GM21423 (cell line): ENCODE measurements around the gene C18orf63.
"Not testable (repeated sequence)": the region's sequence is repeated elsewhere in the genome, so short reads cannot be mapped to it uniquely, and the experiment has no call there.

Source experiments
- ATAC-seq: cut with Tn5 transposase; IDR thresholded peaks from one replicate; pipeline ENCODE4 v1.9.1; 2021; ENCODE audit warnings: mild to moderate bottlenecking, moderate library complexity; ENCODE audit not compliant: unreplicated experiment

C18orf63 gene

DNA sequence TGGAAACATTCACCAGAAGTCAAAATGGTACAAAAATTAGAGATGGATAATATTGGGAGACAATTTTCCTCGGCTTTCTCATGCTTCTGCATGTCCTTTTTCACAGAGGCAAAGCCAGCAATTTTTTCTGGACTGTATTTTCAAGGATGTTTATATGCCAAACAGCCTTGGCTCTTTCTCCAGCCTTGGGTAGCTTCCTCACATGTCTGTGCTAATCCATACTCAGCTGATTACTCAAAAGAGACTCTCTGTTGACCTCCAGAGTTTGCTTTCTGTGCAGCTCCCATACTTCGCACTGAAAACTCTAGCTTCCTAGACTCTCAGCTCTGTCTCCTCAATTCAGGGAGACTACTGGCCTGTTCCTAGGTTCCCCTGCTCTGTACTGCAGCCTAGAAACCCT is 10.6 kb downstream of the C18orf63 start:
- ATAC-seq = no peak

DNA sequence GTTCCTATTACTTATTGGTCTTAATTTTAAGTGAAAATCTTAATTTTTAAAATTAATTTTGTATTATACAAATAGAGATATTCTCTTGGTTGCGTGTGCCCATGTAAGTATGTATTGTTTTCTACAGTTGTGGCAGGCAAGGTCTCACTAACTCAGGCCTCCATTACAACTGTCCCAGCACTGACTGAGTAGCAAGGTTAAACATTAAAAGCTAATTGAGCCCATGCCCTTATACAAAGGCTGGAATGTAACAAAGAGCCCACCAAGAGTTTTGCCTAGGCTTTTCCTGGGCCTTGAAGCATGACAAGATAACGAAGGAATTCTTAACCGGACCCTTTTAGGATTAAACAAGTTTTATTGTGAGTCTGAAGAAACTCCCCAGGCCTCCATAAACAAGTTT is 11.2 kb downstream of the C18orf63 start:
- not testable (repeated sequence) for ATAC-seq

DNA sequence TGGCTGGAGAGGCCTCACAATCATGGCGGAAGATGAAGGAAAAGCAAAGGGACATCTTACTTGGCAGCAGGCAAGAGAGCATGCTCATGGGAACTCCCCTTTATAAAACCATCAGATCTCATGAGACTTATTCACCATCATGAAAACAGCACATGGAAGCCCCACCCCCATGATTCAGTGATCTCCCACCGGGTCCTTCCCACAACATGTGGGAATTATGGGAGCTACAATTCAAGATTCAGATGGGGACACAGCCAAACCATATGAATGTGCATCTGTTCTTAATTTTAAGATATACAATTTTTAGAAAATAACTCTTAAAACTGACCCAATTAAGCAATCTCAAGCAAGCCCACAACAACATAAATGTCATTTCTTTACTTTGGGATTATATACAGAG is 12.6 kb downstream of the C18orf63 start:
- ATAC-seq = no peak

DNA sequence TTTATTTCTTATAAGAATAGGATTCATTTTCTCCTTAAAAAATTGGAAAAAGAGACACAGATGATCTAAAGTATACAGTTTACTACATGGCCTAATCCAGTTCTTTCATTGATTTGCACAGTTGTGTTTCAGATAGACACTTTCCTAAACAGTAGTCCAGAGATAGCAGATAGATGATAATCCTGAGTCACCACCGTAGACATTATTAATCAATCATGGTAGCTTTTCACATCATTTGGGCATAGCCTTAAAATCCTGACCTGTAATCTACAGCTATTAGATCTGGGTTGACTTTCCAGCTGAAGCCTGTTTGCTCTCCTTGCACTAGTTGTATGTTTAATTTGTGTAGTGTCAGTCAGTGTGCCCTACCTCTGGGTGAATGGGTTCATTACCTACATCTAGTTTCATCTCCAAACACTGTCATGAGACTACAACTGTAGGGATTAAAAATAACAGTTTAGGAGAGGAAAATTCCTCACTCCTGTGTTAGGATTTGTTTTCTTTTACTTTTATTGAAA is 14.1 kb downstream of the C18orf63 start:
- no peak for ATAC-seq

DNA sequence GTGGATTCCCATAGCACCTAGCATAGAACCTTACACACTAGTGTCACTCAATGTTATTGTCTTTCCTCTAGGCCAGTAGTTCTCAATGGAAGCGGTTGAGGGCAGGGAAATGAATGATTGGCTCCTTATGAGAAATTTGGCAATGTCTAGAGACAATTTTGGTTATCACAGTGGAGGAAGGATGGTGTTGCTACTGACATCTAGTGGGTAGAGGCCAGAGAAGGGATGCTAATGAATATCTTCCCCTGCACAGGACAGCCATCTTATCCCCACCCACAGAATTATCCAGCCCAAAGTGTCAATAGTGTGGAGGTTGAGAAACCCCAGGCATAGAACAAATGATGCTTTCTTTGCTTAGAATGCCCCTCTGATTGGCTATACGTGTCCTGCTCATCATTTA is 15.8 kb downstream of the C18orf63 start:
- ATAC-seq = no peak

DNA sequence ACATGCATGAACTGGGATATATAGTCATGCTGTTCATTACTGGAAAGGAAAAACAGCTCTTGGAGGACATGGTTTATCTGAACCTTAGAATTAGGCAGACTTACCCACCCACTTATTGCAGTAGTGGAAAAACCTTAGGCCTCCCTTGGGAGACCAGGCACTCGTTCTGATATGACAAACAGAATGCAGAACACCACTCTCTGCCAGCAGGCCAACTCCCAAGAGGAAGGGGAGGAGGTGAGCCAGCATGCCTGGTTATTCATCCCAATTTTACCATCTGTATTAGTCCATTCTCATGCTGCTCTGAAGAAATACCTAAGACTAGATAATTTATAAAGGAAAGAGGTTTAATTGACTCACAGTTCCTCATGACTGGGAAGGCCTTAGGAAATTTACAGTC is 17.5 kb downstream of the C18orf63 start:
- ATAC-seq = no peak

DNA sequence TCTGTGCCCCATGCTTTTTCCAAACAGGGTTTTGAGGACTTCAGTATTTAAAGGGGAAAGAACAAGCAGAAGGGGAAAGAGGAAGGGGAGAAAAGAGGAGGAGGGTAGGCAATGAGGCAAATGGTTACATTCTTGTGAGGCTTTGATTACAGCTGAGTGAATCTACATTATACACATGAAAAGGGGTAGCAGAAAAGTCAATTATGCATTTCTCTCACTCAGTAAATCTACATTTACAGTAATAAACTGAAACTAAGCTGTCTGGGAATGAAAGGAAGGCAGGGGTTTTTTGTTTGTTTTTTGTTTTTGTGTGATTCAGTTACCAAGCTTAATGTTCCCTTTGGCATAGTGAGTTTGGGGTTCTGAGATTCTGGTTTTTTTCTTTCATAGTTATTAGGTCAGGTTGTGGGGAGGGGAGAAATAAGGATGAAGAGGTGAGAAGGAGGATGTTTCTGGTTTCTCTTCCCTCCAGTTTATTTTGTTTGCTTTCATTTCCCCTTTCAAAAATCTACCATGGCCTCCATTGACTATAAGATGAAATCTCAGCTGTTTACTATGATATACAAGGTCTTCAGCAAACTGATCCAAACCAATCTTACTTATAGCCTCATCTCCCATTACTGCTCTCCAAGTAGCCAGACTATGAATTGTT is 18.7 kb downstream of the C18orf63 start:
- no peak for ATAC-seq

DNA sequence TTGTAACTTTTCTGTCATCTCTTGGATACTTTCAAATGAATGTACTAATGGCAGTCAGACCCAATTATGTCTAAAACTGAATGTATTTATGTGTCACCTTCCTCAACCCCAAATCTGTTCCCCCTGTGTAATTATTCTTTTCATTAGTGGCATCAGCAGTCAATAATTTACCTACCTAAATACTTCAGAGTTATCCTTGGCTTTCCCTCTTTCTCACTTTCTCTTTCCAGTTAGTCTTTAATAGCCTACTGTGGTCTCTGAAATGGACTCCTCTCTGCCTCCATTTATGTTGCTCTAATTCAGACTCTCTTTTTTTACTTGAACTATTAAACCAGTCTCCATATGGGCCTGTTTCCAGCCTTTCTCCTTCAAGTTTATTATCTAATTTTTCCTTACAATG is 21.0 kb downstream of the C18orf63 start:
- ATAC-seq = no peak

DNA sequence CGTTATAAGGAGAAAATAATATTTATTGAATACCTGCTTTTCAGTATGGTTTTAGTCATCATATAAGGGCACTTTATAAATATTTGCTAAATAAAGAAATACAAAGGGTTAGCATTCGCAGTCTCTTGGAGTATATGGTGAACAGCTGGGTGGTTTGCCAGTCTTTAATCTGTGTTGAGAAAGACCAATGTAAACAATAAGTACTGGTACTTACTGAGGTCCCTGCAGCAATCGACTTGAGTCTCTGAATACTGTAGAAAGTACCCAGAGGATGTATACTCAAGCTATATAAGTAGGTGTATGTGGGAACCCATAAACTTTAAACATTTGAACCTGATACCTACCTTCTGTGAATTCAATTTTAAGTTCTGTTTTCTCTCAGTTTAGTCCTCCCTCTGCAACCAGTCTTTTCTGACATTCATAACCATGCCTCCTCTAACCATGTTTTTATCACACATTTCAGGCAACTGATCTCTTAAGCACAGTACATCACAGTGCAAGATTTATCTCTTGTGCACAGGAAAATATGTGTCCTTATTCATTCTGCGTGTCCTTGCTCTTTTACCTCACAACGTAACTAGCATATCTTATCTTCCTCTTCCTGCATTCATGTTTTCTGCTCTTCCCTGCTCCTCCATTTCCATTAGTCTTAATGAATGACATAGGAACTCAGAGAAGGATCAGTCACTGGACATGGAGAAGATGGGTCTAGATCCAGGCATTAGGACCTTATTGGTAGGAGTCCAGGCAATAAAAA is 21.7 kb downstream of the C18orf63 start:
- no peak for ATAC-seq

DNA sequence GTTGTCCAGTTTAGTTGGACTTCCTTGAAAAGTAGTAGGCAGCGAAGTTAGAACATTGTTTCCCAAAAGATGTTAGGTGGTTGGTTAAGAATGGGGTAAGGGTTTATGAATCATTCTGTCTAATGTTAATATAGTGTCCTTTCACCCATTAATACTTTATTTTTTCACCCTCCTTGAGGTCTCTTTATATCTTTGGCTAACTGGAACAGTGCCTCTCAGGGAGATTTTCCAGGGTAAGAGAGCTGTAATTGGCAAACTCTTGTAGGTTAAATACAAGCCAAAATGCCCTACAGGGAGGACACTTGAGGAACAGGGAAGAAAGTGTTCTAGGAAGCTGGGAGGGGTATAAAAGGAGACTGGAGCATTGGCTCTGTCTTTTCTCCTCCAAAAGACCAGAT is 22.3 kb downstream of the C18orf63 start:
- ATAC-seq = no peak

DNA sequence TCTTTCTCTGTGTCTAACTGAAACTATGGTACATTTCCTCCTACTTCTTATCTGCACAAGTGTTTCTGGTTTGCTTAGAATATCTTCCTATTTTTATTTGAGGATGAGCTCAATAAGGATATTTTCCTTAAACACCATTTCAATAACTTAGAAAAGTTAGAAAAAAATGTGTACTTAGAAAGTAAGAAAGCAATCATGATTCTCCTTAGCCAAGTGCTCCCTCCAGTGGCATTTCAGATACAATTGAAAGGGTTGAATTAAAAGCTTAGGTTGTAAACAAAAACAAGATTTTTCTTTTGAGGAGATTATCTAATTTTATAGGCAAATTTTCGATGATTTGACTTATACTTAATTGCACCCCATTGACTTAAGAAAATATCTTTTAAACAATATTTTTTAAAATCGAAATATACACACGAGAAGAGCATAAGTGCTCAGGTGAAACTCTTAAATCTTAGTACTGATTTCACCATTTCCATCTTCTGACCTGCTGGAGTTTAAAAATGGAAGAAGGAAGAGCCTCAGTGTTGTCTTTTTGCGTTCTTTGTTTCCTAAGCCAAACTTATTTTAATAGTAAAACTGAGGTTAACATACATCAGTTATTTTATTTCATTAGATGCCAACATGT is 26.9 kb downstream of the C18orf63 start:
- no peak for ATAC-seq

DNA sequence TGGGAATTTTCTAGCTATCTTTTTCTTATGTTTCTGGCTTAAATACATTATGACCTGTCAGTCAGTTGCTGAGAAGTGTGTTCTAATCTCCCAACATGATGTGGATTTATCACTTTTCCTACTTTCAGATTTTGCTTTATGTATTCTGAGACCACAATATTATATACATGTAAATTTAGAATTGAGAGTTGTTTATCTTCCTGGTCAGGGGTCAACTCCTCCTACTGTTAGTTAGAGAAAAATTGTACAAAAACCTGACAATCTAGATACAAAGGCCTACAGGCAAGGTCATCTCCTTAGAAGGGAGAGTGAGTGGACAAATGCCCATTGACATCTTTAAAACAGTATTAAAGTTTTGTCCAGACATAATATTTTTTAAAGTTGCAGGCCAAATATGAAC is 30.6 kb downstream of the C18orf63 start:
- ATAC-seq = no peak

DNA sequence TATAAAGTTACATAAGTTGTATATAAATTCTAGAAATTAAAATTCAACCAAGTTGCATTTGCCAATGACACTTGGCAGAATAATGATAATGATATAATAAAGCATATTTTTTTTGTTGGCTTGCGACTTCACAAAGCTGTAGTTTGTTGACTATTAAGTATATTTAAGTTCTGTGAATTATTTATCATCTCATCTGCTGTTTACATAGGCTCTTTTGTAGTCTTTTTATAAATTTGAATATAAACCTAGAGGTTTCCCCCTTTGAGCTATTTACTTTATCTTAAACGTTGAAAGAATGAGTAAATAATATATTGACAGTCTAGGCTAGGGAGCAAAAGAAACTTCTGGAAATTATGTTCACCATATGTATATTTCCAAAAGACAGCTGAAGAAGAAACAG is 32.9 kb downstream of the C18orf63 start:
- ATAC-seq = no peak

DNA sequence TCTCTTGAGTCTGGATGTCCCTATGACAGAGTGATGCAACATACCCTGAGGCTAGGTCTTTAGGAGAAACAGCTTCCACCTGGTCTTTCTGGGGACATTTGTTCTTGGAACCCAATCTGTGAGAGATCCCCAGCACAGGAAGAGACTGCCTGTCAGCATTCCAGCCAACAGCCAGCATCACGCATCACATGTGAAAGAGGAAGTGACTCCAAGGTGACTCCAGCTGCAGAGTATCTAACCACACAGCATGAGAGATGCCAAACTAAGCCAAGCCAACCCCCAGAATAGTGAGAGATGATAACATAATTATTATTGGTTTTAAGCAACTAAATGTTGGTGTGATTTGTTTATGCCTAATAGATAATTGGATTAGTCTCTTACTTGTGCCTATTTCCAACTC is 35.7 kb downstream of the C18orf63 start:
- ATAC-seq = no peak

DNA sequence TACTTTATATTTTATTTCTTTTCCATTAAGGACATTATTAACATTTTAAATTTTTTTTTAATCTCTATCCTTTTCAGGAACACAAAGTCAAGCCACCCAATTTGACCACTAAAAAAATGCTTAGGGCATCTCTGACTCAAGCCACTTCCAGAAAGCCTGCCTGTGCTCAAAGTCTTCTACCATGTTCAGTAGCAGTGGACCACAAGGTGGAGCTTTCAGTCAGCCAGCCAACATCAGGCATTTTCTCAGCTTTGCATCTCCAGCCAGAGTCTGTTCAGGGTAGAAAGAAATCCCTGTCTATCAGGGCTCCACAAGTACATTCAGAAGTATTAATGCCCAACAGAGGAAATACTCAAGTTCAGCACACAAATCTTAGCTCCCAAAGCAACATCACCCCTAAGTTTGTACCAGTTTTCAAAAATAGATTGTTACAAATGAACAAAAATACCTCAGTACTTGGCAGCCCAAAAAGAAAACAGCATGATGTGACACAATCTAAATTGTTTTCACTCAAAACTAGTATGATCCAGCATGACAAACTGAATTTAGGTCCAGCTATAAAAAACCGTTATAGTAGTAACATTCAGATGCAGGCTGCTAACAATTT is 37.6 kb downstream of the C18orf63 start:
- peak; percentile 66 for ATAC-seq

DNA sequence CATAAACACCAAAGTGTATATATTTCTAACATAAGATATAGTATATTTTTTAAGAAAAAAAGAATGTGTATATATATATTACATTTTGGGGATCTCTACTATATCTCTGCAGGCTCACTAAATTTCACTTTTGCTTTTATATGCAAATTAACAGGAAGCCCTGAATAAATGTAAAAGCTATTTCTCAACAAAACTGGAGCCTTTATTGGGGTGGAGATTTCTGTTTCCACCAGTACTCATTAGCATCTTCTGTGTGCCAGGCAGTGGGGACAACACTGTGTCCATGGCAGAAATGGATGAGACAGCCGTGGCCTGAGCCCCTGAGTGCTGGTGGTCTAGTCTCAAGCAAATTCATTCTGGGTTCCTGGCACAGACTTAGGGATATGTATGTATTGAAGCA is 41.3 kb downstream of the C18orf63 start:
- ATAC-seq = no peak

DNA sequence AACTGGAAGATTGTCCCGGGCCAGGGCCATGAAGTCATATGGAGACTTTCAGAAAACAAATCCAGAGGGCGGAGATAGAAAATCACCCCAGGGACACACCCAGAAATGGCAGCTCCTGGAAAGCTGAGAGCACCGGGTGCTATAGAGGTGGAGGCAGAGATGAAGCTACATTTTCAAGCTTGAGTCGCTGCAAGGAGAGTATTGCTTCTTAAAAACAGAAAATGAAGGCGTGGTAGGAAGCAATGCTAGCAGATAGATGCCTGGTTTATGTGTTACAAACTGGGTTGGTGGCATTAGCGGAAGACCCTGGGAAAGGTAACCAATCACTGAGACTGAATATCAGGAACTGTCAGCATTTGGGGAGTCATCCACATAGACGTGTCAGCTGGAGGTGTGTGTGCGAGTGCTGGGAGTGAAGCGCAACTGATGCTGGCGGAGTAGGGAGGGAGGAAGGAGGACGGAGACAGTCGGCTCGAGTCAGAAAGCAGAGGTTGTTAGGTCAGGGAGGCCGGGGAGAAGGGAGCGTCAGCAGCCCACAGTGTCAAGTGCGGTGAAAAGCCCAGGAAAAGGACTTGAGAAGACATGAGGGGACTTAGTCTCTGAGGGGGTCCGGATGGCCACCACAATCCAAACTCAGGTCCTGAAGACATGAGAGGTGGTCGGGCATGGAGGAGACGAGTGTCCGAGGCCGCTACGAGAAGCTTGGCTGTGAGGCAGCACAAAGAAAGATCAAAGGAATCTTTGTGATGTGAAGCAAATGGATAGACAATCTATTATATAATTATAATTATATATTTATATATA is 45.4 kb downstream of the C18orf63 start:
- ATAC-seq = no peak

DNA sequence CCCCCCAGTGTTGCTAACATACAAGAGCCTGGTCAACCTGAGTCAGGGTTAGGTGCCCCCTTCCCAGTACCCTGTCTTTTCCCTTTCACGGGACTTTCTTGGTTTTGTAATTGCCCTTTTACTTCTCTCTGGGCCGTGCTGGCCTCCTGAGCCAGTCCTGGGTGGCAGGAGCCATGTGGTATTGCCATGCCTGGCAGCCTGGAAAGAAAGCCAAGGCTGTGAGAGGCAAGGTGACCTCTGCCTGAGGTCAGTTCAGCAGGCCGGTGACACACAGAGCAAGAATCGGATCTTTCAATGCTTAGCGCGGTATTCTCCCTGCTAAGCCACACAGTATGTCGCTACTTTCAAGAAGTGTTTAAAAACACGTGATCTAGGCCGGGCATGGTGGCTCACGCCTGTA is 52.3 kb downstream of the C18orf63 start:
- no peak for ATAC-seq

DNA sequence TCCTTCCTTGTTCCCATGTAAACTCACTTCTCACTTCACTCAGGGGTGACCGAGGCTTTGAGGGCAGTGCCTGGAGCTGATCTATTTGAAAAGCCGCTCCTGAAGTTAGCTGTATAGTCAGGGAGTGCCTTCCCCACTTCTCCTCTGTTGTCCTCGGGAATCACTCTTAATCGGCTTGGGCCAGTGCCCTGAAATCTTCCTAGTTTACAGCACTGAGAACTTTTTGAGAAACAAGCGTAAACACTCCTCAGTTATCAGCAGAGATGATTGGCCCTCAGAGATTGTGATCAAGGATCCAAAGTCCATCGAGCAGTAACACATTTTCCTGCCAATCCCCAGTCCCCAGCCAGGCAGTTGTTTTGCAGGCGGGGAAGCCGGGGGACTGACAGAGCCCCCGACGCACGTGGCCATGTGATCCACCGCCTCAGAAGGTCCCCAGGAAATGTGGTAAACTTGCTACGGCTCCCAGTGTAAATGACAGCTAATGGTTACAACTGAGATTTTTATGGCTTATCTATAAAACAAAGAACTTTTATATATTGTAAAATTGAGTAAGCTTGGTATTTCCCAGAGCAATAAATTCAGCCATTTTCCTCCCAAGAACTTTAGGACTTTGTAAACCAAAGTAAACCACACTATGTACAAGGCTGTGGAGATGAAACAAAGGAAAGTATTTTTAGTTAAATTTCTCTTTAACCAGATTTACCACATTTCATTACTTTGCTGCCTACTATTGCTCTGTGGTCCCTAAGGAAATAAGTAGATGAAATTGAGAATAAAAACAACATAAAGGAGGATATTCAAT is 53.5 kb downstream of the C18orf63 start:
- ATAC-seq = no peak

DNA sequence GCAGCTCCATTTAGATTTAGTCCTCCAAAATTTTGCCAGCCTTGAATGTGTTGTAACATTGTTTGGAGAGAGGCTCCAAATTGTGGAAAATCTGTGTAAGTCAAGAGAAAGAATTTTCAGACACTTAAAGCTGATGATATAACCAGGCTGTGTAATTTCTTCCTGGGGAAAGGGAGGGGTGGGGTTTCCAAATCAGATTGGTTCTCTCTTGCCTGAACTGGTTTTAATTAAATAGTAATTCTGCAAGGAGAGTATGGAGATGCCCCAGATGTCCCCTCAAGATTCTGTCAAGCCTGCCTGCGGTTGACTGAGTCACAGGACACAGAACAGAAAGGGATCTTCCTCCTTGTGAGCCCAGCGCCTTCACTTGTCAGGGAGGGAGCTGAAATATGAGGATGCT is 54.5 kb downstream of the C18orf63 start:
- ATAC-seq = no peak
